ENCODE data around the gene ZNF445.
"Not testable (repeated sequence)": the region's sequence is repeated elsewhere in the genome, so short reads cannot be mapped to it uniquely, and the experiment has no call there.

ZNF445 gene

DNA sequence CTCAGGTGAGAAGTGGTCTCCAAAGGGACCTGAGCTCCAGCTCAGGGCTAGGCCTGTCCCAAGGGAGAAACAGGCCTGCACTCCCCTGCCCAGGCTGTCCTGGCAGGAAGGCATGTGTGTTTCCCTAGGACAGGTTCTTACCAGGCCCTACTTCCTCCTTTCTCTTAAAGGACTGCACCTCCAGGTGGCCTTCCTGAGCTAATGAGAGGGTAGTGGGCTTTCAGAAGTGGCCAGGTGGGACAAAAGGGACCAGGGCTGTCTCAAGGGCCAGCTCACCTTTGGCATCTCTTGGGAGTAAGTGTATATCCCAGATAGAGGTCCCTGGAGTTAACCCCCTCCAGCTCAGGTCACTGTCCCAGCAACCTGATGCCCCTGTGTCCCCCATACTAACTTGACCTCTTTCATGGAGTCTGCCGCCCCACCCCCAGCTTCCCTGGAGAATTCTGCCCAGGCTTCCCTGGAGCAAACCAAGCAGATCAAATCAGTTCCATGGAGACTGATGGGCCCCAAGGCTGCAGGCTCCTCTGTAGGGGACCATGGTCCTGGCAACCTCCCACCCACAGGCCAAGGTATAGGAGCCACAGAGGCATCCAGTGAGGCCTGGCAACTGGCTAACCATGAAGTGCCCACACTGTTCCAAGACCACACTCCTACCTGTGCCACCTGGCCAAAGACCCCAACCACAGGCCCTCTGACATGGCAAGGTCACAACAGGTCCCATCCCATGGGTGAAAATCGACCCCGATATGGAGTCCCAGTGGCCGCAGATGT, 67.6 kb downstream of the ZNF445 start:
- Histone ChIP-seq H3K4me3 (ENCODE audit: low read length) (no peak overlapping the region), H3K4me2 (ENCODE audit: low read length) (no peak overlapping the region), H4K5ac (ENCODE audit: low read length) (no peak overlapping the region), H3K4me1 (ENCODE audit: control insufficient read depth, low read depth, low read length) (no peaks in the 10 kb centered on the region), H3K23ac (ENCODE audit: low read length) (no peak overlapping the region), H3K36me3 (ENCODE audit: control insufficient read depth, insufficient read depth, low read length) (no peaks in the 10 kb centered on the region), H3K9ac (ENCODE audit: low read length) (no peak overlapping the region), H3K18ac (ENCODE audit: low read length) (no peak overlapping the region), H2BK15ac (replicated peaks; ENCODE audit: low read depth) (no peak overlapping the region), H2BK5ac (ENCODE audit: low read length) (no peak overlapping the region), H3K79me1 (ENCODE audit: low read length) (no peaks in the 10 kb centered on the region), H2AK5ac (ENCODE audit: low read length) (no peak overlapping the region), H2BK120ac (ENCODE audit: low read depth, low read length) (no peak overlapping the region), H4K8ac (ENCODE audit: low read depth, low read length) (no peak overlapping the region), H3K27me3 (ENCODE audit: insufficient read depth, low read length, poor library complexity) (no peaks in the 10 kb centered on the region), H3K27ac (ENCODE audit: low read depth, low read length) (no peak overlapping the region), H3K79me2 (ENCODE audit: control insufficient read depth, insufficient read depth, low read length) (no peaks in the 10 kb centered on the region), H3K4ac (ENCODE audit: low read depth, low read length) (no peak overlapping the region), H3K56ac (ENCODE audit: low read length) (no peak overlapping the region)
- no CpG with 5 or more reads among the region's 4 CpGs for WGBS (ENCODE audit: extremely low coverage, insufficient coverage, low lambda C conversion rate)
- DNase-seq: no peak

DNA sequence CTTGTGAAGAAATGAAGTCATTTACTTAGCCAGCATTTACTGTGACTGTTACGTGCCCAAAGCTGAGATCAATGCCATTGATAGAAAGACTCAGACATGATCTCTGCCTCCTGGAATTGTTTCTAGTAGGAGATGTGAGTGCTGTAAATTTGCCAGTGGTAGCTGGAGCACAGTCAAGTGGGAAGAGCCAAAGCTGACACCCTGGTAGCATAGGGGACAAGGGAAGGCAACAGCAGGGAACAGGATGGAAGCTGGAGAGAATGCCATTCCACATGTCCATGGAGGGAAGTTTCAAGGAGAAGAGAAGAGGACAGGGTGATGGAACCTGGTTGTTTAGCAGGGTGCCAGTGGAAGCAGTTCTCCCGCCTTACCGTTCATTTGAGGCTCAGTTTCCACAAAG, 74.9 kb downstream of the ZNF445 start:
- H3K36me3 ChIP-seq (ENCODE audit: control insufficient read depth, insufficient read depth, low read length): no peaks in the 10 kb centered on the region
- no peaks in the 10 kb centered on the region for H3K4me1 ChIP-seq (ENCODE audit: control insufficient read depth, low read depth, low read length)
- no peak overlapping the region for H3K56ac ChIP-seq (ENCODE audit: low read length)
- no peaks in the 10 kb centered on the region for H3K79me1 ChIP-seq (ENCODE audit: low read length)
- H2AK5ac ChIP-seq (ENCODE audit: low read length): no peak overlapping the region
- H3K79me2 ChIP-seq (ENCODE audit: control insufficient read depth, insufficient read depth, low read length): no peaks in the 10 kb centered on the region
- H3K23ac ChIP-seq (ENCODE audit: low read length): no peak overlapping the region
- H2BK5ac ChIP-seq (ENCODE audit: low read length): no peak overlapping the region
- H2BK15ac ChIP-seq (replicated peaks; ENCODE audit: low read depth): no peak overlapping the region
- no CpG with 5 or more reads among the region's 3 CpGs for WGBS (ENCODE audit: extremely low coverage, insufficient coverage, low lambda C conversion rate)
- H3K9ac ChIP-seq (ENCODE audit: low read length): no peak overlapping the region
- H4K8ac ChIP-seq (ENCODE audit: low read depth, low read length): no peak overlapping the region
- H3K4me2 ChIP-seq (ENCODE audit: low read length): no peak overlapping the region
- no peak overlapping the region for H3K4me3 ChIP-seq (ENCODE audit: low read length)
- no peak for DNase-seq
- H4K5ac ChIP-seq (ENCODE audit: low read length): no peak overlapping the region
- no peak overlapping the region for H3K27ac ChIP-seq (ENCODE audit: low read depth, low read length)
- no peaks in the 10 kb centered on the region for H3K27me3 ChIP-seq (ENCODE audit: insufficient read depth, low read length, poor library complexity)
- H2BK120ac ChIP-seq (ENCODE audit: low read depth, low read length): no peak overlapping the region
- no peak overlapping the region for H3K4ac ChIP-seq (ENCODE audit: low read depth, low read length)
- no peak overlapping the region for H3K18ac ChIP-seq (ENCODE audit: low read length)

DNA sequence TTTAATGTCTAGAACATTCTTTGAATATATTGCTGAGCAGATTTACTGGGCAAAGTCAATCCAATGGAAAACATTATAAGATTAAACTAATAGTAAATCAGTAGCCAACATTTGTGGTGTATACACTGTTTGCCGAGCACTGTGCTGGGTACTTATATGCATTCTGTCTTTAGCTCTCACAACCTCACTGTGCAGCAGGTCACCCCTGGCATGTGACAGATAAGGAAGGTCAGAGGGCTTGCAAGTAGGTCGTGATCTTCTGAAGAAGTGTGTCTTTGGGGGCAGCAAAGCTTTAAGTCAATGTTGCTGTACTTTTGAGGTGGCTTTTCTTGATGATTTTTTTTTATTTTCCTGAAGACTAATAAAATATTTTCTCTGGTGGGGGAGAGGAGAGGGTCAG, 76.7 kb downstream of the ZNF445 start:
- no CpG with 5 or more reads among the region's 2 CpGs for WGBS (ENCODE audit: extremely low coverage, insufficient coverage, low lambda C conversion rate)
- Histone ChIP-seq H2BK120ac (ENCODE audit: low read depth, low read length) (no peak overlapping the region), H3K4ac (ENCODE audit: low read depth, low read length) (no peak overlapping the region), H3K79me2 (ENCODE audit: control insufficient read depth, insufficient read depth, low read length) (no peaks in the 10 kb centered on the region), H4K8ac (ENCODE audit: low read depth, low read length) (no peak overlapping the region), H3K36me3 (ENCODE audit: control insufficient read depth, insufficient read depth, low read length) (no peaks in the 10 kb centered on the region), H3K27ac (ENCODE audit: low read depth, low read length) (no peak overlapping the region), H3K4me1 (ENCODE audit: control insufficient read depth, low read depth, low read length) (no peaks in the 10 kb centered on the region), H3K4me2 (ENCODE audit: low read length) (no peak overlapping the region), H3K9ac (ENCODE audit: low read length) (no peak overlapping the region), H3K4me3 (ENCODE audit: low read length) (no peak overlapping the region), H3K23ac (ENCODE audit: low read length) (no peak overlapping the region), H3K27me3 (ENCODE audit: insufficient read depth, low read length, poor library complexity) (no peaks in the 10 kb centered on the region), H2AK5ac (ENCODE audit: low read length) (no peak overlapping the region), H3K79me1 (ENCODE audit: low read length) (no peaks in the 10 kb centered on the region), H3K56ac (ENCODE audit: low read length) (no peak overlapping the region), H4K5ac (ENCODE audit: low read length) (no peak overlapping the region), H2BK5ac (ENCODE audit: low read length) (no peak overlapping the region), H2BK15ac (replicated peaks; ENCODE audit: low read depth) (no peak overlapping the region), H3K18ac (ENCODE audit: low read length) (no peak overlapping the region)
- no peak for DNase-seq

DNA sequence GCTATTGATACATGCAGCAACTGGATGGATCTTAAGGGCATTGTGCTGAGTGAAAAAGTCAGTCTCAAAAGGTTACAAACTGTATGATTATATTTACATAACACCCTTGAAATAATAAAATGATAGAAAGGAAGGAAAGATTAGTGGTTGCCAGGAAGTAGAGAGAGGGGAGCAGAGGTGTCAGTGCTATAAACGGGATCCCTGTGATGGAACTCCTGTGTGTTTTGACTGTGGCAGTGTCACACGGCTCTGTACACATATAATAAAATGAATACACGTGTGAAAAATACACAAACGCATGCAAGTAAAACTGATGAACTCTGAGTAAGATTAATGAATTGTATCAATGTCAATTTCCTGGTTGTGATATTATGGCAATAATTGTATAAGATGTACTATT, 78.6 kb downstream of the ZNF445 start:
- no peak overlapping the region for H3K56ac ChIP-seq (ENCODE audit: low read length)
- H3K18ac ChIP-seq (ENCODE audit: low read length): no peak overlapping the region
- H3K36me3 ChIP-seq (ENCODE audit: control insufficient read depth, insufficient read depth, low read length): no peaks in the 10 kb centered on the region
- no peak overlapping the region for H4K8ac ChIP-seq (ENCODE audit: low read depth, low read length)
- H3K79me1 ChIP-seq (ENCODE audit: low read length): no peaks in the 10 kb centered on the region
- H3K27ac ChIP-seq (ENCODE audit: low read depth, low read length): no peak overlapping the region
- H2BK120ac ChIP-seq (ENCODE audit: low read depth, low read length): no peak overlapping the region
- H3K4me3 ChIP-seq (ENCODE audit: low read length): no peak overlapping the region
- H2BK15ac ChIP-seq (replicated peaks; ENCODE audit: low read depth): no peak overlapping the region
- H3K27me3 ChIP-seq (ENCODE audit: insufficient read depth, low read length, poor library complexity): no peaks in the 10 kb centered on the region
- WGBS (ENCODE audit: extremely low coverage, insufficient coverage, low lambda C conversion rate): no CpG with 5 or more reads among the region's 4 CpGs
- H3K79me2 ChIP-seq (ENCODE audit: control insufficient read depth, insufficient read depth, low read length): no peaks in the 10 kb centered on the region
- H3K9ac ChIP-seq (ENCODE audit: low read length): no peak overlapping the region
- no peak overlapping the region for H3K4ac ChIP-seq (ENCODE audit: low read depth, low read length)
- H3K4me2 ChIP-seq (ENCODE audit: low read length): no peak overlapping the region
- DNase-seq: no peak
- H2BK5ac ChIP-seq (ENCODE audit: low read length): no peak overlapping the region
- no peak overlapping the region for H2AK5ac ChIP-seq (ENCODE audit: low read length)
- H3K4me1 ChIP-seq (ENCODE audit: control insufficient read depth, low read depth, low read length): no peaks in the 10 kb centered on the region
- no peak overlapping the region for H3K23ac ChIP-seq (ENCODE audit: low read length)
- H4K5ac ChIP-seq (ENCODE audit: low read length): no peak overlapping the region

DNA sequence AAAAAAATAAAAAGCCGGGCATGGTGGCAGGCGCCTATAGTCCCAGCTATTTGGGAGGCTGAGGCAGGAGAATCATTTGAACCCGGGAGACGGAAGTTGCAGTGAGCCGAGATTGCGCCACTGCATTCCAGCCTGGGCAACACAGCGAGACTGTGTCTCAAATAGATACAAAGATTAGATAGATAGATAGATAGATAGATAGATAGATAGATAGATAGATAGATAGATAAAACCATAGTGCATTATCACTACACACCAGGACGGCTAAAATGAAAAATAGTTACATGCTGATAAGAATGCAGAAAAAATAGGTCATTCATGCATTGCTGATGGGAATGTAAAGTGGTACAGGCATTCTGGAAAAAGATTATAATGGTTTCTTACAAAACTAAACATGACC, 79.2 kb downstream of the ZNF445 start:
- not testable (repeated sequence) for H3K18ac ChIP-seq (ENCODE audit: low read length); H3K23ac ChIP-seq (ENCODE audit: low read length); H4K8ac ChIP-seq (ENCODE audit: low read depth, low read length); H4K5ac ChIP-seq (ENCODE audit: low read length); H3K27ac ChIP-seq (ENCODE audit: low read depth, low read length); H3K27me3 ChIP-seq (ENCODE audit: insufficient read depth, low read length, poor library complexity); H3K4me1 ChIP-seq (ENCODE audit: control insufficient read depth, low read depth, low read length); H2BK120ac ChIP-seq (ENCODE audit: low read depth, low read length); H2BK5ac ChIP-seq (ENCODE audit: low read length); H3K56ac ChIP-seq (ENCODE audit: low read length); H2BK15ac ChIP-seq (replicated peaks; ENCODE audit: low read depth); H3K79me1 ChIP-seq (ENCODE audit: low read length); DNase-seq; H3K79me2 ChIP-seq (ENCODE audit: control insufficient read depth, insufficient read depth, low read length); H2AK5ac ChIP-seq (ENCODE audit: low read length); H3K36me3 ChIP-seq (ENCODE audit: control insufficient read depth, insufficient read depth, low read length); H3K4ac ChIP-seq (ENCODE audit: low read depth, low read length); H3K4me3 ChIP-seq (ENCODE audit: low read length); H3K9ac ChIP-seq (ENCODE audit: low read length); H3K4me2 ChIP-seq (ENCODE audit: low read length)
- no CpG with 5 or more reads among the region's 8 CpGs for WGBS (ENCODE audit: extremely low coverage, insufficient coverage, low lambda C conversion rate)

Measured in mesendoderm (in vitro differentiated cells).